Activated B cell treated with CpG ODN at 0.5 μM for 24 hours (primary cell): ENCODE measurements around the gene BDNF. TPM values are rescaled to one million over a fixed set of nuclear protein-coding genes. Genes with fewer than 3 reads are reported as not detected.

ENCODE experiments used
- ATAC-seq: fragments of 200-7000 bp; cut with Tn5 transposase; one replicate; pipeline ENCODE4 v1.10.0; 2021; ENCODE audit warnings: low read depth, mild to moderate bottlenecking, moderate library complexity
- CTCF ChIA-PET: fragments of 350-600 bp; sonication (Branson Sonifier 250); formaldehyde crosslinking; loops from one replicate; lab custom pipeline; 2021; ENCODE audit warnings: antibody characterized with exemption; lab: Charles Lee
- POLR2A ChIA-PET: fragments of 350-600 bp; sonication (Branson Sonifier 250); formaldehyde crosslinking; loops from one replicate; lab custom pipeline; 2021; ENCODE audit warnings: antibody characterized with exemption; lab: Charles Lee
- DNase-seq: peaks from one replicate; pipeline ENCODE4 v3.0.0; 2022
- H3K27ac Mint-ChIP-seq: one replicate; pipeline ENCODE4 v1.8.0; 2020; ENCODE audit warnings: mixed read lengths
- H3K27me3 Mint-ChIP-seq: one replicate; pipeline ENCODE4 v1.8.0; 2021; ENCODE audit warnings: mixed read lengths
- H3K36me3 Mint-ChIP-seq: one replicate; pipeline ENCODE4 v1.8.0; 2021; ENCODE audit warnings: low read depth, mixed read lengths
- H3K4me1 Mint-ChIP-seq: one replicate; pipeline ENCODE4 v1.8.0; 2021; ENCODE audit warnings: mixed read lengths
- H3K4me3 Mint-ChIP-seq: one replicate; pipeline ENCODE4 v1.8.0; 2020; ENCODE audit warnings: mild to moderate bottlenecking, mixed read lengths
- H3K9me3 Mint-ChIP-seq: one replicate; pipeline ENCODE4 v1.8.0; 2020; ENCODE audit warnings: mixed read lengths
- intact Hi-C: fragments of 100-400 bp; cut with micrococcal nuclease; formaldehyde crosslinking; loops from one replicate; pipeline ENCODE4 v1.15.1; 2024
- total RNA-seq: library from RNA; stranded (reverse); gene quantifications from 2 replicates; pipeline ENCODE4 v1.2.3, GENCODE V29; 2022
- TF ChIP-seq, protein P1 (sequence below): fragments of 200-600 bp; IDR thresholded peaks from one replicate; pipeline ENCODE4 v1.8.0; 2022; ENCODE audit warnings: antibody characterized with exemption, mild to moderate bottlenecking

The BDNF gene
- total RNA-seq, 1 donor from 2014 or later: not detected

DNA sequence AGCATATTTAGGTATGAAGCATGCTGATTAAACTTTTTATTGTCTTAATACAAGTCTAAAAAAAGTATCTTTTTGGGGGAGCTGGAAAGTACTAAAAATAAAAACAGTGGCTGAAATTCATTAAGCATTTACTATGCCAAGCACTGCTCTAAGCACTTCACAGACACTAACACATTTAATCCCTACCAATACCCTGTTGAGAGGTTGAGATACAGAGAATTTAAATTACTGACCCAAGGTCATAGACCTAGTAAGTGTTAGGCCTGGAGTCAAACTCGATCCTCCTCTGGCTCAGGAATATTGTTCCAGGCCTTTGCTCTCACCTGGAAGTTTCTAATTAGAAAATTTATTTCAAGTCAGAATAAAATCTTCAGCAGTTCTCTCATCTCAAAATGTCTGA is 18.6 kb downstream of the BDNF start:
- ATAC-seq: no peak
- TF ChIP-seq, protein P1, sequence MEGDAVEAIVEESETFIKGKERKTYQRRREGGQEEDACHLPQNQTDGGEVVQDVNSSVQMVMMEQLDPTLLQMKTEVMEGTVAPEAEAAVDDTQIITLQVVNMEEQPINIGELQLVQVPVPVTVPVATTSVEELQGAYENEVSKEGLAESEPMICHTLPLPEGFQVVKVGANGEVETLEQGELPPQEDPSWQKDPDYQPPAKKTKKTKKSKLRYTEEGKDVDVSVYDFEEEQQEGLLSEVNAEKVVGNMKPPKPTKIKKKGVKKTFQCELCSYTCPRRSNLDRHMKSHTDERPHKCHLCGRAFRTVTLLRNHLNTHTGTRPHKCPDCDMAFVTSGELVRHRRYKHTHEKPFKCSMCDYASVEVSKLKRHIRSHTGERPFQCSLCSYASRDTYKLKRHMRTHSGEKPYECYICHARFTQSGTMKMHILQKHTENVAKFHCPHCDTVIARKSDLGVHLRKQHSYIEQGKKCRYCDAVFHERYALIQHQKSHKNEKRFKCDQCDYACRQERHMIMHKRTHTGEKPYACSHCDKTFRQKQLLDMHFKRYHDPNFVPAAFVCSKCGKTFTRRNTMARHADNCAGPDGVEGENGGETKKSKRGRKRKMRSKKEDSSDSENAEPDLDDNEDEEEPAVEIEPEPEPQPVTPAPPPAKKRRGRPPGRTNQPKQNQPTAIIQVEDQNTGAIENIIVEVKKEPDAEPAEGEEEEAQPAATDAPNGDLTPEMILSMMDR: no peak
- no peaks in the 10 kb centered on the region for H3K4me1 Mint-ChIP-seq
- H3K27me3 Mint-ChIP-seq: no peaks in the 10 kb centered on the region
- ChIA-PET CTCF (no interaction called here), POLR2A (no interaction called here)
- H3K4me3 Mint-ChIP-seq: no peak overlapping the region
- intact Hi-C loops: no loop called here
- H3K27ac Mint-ChIP-seq: no peak overlapping the region
- no peak for DNase-seq
- H3K9me3 Mint-ChIP-seq: peaks cover 7% of the 10 kb centered on the region
- no peaks in the 10 kb centered on the region for H3K36me3 Mint-ChIP-seq

DNA sequence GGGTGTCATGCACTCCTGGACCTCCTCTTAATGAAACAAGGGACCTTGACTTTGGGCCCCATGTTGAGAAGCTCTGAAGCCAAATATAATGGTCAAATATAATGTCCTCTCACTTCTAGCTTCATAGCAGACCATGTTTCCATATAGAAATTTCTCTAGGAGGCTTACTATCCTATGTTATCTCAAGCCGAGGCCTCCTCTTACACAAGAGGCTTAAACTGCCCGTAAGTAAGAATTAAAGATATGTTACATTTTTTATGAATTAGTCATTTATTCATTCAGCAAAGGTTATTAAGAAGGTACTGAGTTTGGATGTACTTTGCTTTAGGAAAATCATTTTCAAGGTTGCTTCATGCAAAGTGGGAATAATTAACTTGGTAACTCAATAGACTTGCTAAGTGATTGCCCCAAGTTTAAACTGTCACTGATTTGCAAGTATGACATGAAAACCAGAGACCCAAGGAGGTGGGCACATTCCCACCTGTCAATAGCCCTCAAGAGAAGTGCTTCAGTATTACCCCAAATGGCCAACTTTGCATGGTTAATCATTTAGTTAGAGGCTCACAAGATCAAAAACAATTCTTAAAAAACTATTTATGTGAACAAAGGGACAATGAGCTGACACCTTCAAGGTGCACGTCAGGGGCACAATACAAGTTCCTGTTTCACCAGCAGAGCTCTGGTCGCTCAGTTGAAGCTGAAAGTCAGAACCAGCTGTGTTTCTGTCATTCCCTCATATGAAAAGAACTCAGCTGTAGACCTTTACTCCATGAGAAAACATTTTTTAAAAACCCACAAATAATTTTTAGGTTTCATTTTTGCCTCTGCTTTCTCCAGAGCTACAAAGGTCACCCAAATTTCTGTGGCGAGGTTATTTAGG is 20.9 kb downstream of the BDNF start:
- intact Hi-C loops: no loop called here

DNA sequence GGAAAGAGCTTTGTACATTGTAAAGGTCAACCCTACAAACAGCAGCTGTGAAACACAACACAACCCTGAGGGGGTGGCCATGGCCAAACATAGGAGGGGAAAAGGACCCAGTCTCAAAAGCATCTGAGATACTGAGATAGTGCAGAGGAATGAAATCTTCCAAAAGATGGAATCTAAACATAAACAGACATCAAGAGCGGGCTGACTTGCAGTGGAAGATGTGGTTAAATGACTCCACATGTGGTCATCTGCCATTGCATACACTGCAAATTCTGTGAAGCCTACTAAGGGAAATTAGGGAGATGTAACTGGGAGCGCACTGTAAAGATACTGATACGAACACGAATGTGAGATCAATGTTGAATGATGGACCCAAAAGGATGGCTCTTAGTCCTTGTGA is 22.0 kb downstream of the BDNF start:
- ChIA-PET CTCF (no interaction called here), POLR2A (no interaction called here)
- Mint-ChIP-seq H3K27me3 (no peaks in the 10 kb centered on the region), H3K9me3 (peaks cover 7% of the 10 kb centered on the region), H3K36me3 (no peaks in the 10 kb centered on the region), H3K27ac (no peak overlapping the region), H3K4me3 (no peak overlapping the region), H3K4me1 (no peaks in the 10 kb centered on the region)
- TF ChIP-seq, protein P1: no peak
- intact Hi-C loops: no loop called here
- DNase-seq (no peak), ATAC-seq (no peak)

More for the DNA sequence above, 20.9 kb downstream of the BDNF start:
- H3K4me3 Mint-ChIP-seq: no peak overlapping the region
- no peaks in the 10 kb centered on the region for H3K36me3 Mint-ChIP-seq
- POLR2A ChIA-PET: no interaction called here
- TF ChIP-seq, protein P1: no peak
- DNase-seq (no peak), ATAC-seq (no peak)
- no peaks in the 10 kb centered on the region for H3K4me1 Mint-ChIP-seq
- peaks cover 7% of the 10 kb centered on the region for H3K9me3 Mint-ChIP-seq
- no peaks in the 10 kb centered on the region for H3K27me3 Mint-ChIP-seq
- H3K27ac Mint-ChIP-seq: no peak overlapping the region
- CTCF ChIA-PET: no interaction called here

DNA sequence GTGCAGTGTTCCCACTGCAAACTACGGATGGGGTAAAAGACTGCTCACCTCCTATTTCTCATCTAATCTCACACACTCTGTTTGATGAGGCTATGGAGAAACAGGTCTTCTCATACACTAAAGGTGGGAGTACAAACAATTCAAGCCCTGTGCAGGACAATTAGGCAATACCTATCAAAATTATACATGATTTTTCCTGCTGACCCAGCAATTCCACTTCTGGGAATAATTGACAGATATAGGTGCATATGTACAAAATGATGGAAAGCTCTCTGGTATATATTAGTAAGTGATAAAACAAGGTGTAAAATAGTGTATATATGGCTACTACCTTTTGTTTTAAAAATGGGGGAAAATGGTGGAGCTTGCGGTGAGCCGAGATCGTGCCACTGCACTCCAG is 23.1 kb downstream of the BDNF start:
- ATAC-seq: no peak

DNA sequence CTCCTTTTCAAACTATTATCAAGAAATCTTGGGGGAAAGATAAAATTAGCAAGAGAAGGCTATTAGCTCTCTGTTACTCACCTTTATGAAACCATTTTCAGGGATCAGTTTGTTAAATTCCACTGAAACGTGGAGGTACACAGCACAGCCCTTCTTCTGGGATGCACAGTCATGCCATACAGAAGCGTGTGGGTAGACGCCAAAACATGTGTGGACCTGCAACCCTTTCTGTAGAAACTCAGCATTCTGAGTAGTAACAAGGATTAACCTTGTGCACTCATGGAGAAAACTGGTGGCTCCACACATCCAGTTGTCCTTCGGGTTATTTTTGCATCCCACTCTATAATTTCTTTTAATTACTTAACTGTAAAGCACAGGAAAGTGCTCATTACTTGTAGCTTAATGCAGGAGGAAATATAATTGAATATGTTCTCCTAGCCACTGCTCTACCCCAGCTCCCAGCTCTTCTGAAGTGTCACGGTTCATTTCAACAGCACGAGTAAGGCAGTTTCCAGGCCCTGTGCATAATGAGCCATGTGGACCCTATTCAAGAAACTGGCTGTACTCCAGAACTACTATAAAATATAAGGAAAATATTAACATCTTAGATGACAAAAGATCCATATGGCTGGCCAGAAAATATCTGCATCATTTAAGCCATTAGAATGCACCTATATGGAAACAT is 26.1 kb downstream of the BDNF start:
- H3K27me3 Mint-ChIP-seq: no peaks in the 10 kb centered on the region
- H3K4me3 Mint-ChIP-seq: no peak overlapping the region
- POLR2A ChIA-PET: no interaction called here
- intact Hi-C loops: no loop called here
- no peaks in the 10 kb centered on the region for H3K36me3 Mint-ChIP-seq
- H3K4me1 Mint-ChIP-seq: no peaks in the 10 kb centered on the region
- CTCF ChIA-PET: no interaction called here
- H3K9me3 Mint-ChIP-seq: peaks cover 3% of the 10 kb centered on the region
- DNase-seq (no peak), ATAC-seq (no peak)
- H3K27ac Mint-ChIP-seq: no peak overlapping the region
- TF ChIP-seq, protein P1: no peak

More for the DNA sequence above, 23.1 kb downstream of the BDNF start:
- POLR2A ChIA-PET: no interaction called here
- H3K4me1 Mint-ChIP-seq: no peaks in the 10 kb centered on the region
- H3K27me3 Mint-ChIP-seq: no peaks in the 10 kb centered on the region
- intact Hi-C loops: no loop called here
- no peaks in the 10 kb centered on the region for H3K9me3 Mint-ChIP-seq
- no peak for DNase-seq
- CTCF ChIA-PET: no interaction called here
- TF ChIP-seq, protein P1: no peak
- no peaks in the 10 kb centered on the region for H3K36me3 Mint-ChIP-seq
- no peak overlapping the region for H3K4me3 Mint-ChIP-seq
- no peak overlapping the region for H3K27ac Mint-ChIP-seq
